GM21717 (cell line): ENCODE data around the gene TRIM59.

Experiments used
- ATAC-seq: cut with Tn5 transposase; IDR thresholded peaks from one replicate; pipeline ENCODE4 v1.9.1; 2021; ENCODE audit warnings: mild to moderate bottlenecking, moderate library complexity; ENCODE audit not compliant: unreplicated experiment

Gene TRIM59, protein sequence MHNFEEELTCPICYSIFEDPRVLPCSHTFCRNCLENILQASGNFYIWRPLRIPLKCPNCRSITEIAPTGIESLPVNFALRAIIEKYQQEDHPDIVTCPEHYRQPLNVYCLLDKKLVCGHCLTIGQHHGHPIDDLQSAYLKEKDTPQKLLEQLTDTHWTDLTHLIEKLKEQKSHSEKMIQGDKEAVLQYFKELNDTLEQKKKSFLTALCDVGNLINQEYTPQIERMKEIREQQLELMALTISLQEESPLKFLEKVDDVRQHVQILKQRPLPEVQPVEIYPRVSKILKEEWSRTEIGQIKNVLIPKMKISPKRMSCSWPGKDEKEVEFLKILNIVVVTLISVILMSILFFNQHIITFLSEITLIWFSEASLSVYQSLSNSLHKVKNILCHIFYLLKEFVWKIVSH

GRCh38 chr3:160449636-160450598, at the start of gene TRIM59:
Gene TRIM59, minus strand, starts transcription at chr3:160449786. Its CDS starts 10,603 bp downstream, at chr3:160439183.
- peak; percentile 97 for ATAC-seq

DNA sequence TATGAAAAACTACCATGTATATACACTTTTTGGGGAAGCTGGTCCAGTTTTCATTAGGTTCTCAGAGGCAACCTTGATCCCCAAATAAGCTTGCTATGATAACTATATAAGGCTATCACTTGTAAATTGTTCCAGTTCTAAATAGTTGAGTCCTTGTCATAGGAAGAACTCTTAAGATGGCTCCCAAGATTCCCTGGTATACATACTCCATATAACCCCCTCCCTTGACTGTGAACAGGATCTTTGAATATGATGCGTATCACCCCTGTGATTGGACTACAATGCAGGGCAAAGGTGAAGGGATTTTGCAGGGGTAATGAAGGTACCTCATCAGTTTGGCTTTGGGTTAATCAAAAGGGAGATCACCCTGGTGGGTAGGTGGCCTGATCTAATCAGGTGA, 48.6 kb upstream of the TRIM59 start:
- no peak for ATAC-seq

DNA sequence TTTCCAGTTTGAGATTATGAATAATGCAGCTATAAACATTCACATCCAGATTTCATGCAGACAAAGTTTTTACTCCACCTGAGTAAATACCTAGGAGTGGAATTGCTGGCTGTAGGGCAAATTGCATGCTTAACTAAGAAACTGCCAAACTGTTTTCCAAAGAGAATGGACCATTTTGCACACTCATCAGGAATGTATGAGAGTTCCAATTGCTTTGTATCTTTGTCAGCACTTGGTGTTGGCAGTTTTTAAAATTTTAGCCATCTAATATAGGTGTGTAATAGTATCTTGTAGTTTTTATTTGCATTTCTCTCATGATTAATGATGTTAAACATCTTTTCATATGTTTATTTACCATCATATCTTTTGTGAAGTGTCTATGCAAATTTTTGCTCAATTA, 40.6 kb upstream of the TRIM59 start:
- ATAC-seq, result no peak

GRCh38 chr3:160486459-160486869, 36.9 kb upstream of the TRIM59 start:
- no peak for ATAC-seq

DNA sequence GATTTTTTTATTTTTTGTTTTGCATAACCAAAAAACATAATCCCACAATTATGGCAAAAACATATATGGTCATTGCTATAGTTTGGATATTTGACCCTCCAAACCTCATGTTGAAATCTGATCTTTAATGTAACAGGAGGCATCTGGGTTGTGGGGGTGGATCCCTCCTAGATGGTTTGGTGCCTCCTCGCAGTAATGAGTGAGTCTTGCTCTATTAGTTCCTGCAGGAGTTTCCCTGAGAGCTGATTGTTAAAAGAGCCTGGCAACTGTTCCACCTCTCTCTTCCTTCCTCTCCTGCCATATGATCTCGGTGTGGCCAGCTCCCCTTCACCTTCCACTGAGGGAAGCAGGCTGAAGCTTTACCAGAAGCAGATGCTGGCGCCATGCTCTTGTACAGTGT, 33.2 kb upstream of the TRIM59 start:
- ATAC-seq, result no peak

DNA sequence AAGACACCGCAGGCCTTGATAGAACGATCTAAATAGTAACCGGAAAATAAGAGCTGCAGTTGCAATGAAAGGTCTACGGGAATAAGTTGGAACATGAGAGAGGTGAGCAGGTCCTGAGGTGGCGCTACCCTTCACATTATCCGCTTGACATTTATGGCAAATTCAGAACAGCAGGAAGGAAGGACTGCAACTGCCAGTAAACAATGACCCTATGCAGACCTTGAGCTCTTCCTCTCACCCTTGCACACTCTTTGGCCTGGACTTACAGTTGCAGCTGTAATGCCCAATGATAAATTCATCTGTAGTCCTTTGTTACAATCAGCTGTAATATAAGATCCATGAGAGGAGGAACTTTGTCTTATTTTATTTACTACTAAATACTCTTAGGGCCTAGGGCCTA, 32.3 kb upstream of the TRIM59 start:
- ATAC-seq, result no peak

DNA sequence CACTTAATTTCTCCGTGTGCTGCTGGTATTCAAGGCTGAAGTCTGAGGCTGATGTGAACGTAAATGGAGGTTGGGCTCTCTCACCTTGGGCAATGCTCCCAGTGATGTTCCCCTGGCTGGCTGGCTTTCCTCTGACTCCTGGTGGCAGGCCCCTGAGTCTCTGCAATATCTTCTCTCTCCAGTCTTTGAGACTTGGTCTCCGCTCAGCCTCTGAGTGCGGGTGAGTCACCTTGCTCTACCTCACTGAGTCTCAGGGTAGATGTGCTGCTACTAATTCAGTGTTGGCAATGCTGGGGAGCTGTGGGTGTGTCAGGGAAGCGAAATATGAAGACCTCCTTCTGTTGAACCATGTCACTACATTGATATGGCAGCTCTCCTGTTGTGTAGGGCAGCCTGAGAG, 31.3 kb upstream of the TRIM59 start:
- no peak for ATAC-seq

- no peak for ATAC-seq
These were observed 29.8 kb upstream of the TRIM59 start for GRCh38 chr3:160479376-160479775.

GRCh38 chr3:160478338-160478737, 28.8 kb upstream of the TRIM59 start:
- ATAC-seq, result no peak

DNA sequence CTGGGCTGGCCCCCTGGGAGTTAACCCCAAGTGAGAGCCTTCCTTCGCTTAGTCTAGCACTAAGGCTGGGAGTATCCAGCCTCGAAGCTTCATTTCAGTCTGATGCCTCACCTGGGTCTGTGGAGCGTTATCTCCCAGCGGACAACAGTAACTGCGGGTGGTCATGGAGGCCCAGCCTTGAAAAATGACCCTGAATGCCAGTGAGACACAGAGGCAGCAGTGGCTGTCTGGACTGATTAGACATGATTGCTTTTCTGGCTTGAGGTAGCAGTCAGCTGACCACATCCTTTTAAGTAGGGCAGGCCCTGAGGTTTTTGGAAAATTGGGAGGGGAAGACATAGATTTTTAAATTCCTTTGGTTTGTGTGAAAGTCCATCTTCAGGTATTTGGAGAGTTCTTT, 28.2 kb upstream of the TRIM59 start:
- no peak for ATAC-seq

DNA sequence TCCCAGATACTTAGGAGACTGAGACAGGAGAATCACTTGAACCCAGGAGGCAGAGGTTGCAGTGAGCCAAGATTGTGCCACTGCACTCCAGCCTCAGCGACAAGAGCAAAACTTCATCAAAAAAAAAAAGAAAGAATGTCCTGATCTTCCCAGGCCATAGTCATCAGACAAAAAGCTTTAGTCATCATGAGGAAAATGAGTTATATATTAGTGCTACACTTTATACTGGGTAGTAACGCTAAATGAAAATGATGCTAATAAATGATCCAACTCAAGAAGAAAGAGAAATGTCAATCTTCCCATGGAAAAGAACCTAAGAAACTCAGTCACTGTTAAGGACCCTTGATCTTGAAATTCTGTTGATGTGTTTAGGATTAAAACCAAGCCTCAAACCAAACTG, 26.3 kb upstream of the TRIM59 start:
- ATAC-seq, result no peak

DNA sequence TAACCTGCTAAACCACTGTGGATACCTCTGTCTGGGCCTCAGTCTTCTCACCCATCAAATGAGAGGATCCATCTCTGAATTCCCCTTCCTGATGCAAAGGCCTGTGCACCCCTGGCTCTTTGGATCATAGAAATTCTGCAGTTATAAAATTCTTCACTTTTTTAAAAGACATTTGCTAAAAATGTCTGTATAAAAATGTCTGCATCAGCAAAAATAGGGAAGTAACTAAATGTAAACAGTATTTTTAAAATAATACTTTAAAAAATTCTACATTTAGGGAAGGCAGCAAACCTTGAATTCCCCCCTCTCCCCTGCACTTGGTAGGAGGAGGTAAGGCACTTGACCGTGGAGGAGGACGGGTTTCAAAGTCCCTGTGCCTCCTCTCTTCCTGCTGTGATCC, 25.6 kb upstream of the TRIM59 start:
- ATAC-seq, result no peak

- no peak for ATAC-seq
These were observed 24.8 kb upstream of the TRIM59 start for GRCh38 chr3:160474416-160474838.

- ATAC-seq, result no peak
These were observed 24.4 kb upstream of the TRIM59 start for GRCh38 chr3:160473978-160474377.

- ATAC-seq, result no peak
These were observed 23.6 kb upstream of the TRIM59 start for GRCh38 chr3:160473221-160473620.

DNA sequence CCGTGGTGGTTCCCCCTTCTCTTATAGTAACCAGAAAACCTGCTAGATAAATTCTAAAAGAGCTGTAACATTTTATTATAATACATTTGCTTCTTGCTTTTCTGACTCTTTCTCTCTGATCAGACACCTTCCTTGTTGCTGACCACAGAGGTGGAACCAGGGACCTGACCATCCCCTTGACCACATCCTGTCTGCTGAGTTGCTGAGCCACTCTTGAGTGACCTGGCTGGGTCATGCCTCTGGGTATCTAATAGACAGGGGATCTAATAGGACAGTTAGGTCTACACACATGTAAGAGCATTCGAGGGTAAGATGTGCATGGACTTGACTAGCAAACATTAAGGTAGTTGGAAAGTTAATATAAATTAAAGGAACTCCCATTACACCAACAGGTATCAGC, 22.8 kb upstream of the TRIM59 start:
- no peak for ATAC-seq

- no peak for ATAC-seq
These were observed 22.3 kb upstream of the TRIM59 start for GRCh38 chr3:160471892-160472291.

DNA sequence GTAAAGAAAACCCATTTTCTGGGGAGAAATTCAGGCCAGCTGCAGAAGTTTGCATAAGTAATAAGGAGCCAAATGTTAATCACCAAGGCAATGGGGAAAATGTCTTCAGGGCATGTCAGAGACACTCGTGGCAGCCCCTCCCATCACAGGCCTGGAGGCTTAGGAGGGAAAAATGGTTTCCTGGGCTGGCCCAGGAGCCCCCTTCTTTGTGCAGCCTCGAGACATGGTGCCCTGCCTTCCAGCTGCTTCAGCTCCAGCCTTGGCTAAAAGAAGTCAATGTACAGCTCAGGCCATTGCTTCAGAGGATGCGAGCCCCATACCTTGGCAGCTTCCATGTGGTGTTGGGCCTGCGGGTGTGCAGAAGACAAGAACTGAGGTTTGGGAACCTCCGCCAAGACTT, 20.6 kb upstream of the TRIM59 start:
- no peak for ATAC-seq

DNA sequence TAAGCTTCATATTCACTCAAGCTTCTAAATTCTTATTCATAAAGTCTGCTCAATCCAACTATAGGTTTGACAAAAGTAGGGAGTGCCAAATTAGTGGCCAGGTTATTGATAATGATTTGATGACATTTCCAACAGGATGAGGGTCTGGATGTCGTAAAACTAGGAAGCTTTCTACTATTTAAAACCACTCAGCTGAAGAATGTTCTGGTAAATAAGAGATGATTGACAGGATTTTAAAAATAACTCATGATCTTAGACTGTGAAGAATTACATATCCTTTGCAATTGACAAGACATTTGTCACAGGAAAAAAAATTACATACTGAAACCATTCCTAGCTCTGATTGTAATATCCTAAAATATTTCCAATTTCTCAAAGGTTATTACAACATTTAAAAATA, 15.4 kb upstream of the TRIM59 start:
- ATAC-seq, result no peak

DNA sequence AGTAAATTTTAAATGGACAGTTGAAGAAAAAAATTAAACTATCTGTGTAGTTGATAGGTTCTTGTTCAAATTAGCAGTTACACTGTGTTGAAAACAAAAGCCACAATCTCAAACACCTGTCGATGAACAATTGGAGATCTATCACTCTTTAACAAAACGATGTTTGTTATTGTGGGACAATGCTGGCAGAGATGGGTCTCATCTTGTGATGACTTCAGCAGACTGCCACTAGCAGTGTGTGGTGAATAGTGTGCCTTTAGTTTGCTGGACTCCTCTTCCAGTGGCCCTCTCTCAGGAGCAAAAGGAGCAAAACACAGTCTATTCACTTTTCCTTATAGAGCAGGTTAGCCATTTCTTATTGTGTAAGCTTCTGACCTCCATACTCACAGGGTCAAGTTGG, 14.7 kb upstream of the TRIM59 start:
- ATAC-seq, result no peak

- no peak for ATAC-seq
These were observed 10.4 kb upstream of the TRIM59 start for GRCh38 chr3:160460033-160460432.

- ATAC-seq, result no peak
These were observed 9.9 kb upstream of the TRIM59 start for GRCh38 chr3:160459450-160459970.
